Measurements from ENCODE around the gene RAPGEF5.

DNA sequence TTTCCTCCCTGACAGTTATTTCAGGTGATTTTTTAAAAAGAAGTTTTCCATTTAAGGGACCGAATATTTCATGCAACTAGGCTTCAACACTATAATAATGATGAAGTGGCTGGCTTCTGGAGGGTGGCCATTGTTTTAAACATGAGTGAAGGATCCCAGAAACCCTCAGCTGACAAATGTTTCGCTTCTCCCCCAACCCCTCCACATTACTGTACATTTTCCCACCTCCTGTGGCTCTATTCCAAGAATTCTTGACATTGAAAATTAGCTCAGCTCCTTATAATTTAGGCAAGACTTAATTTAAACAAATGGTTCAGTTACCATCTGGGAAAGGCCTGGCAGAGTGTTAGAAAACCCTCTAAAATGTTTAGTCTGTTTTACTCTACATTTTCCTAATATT, 281.4 kb downstream of the RAPGEF5 start:
- no peak for TF ChIP-seq POLR2A (IDR thresholded peaks at IDR 0.05)
- no peak for TF ChIP-seq CTCF (IDR thresholded peaks at IDR 0.05 in 4 of 5, conservative IDR thresholded peaks at IDR 0.05 in 1 of 5)

Data from gastrocnemius medialis (tissue), 4 donors.